H1 (cell line): ENCODE data around the gene RHBDF1.
A peak's percentile ranks its signal among the peaks of the same experiment; 100 is the strongest.

Experiments
- BCL11A ChIP-seq, 2 experiments: IDR thresholded peaks; one replicate each; pipeline ENCODE4 v1.6.1; 2011; ENCODE audit warnings: low read depth in 2 of 2, low read length in 2 of 2, mild to moderate bottlenecking in 2 of 2
- BRCA1 ChIP-seq: IDR thresholded peaks from 2 replicates; pipeline ENCODE4 v1.6.1; 2012; ENCODE audit warnings: low read depth, low read length, improper control_type of control experiment
- CTCF ChIP-seq, 3 experiments: IDR thresholded peaks; 1 replicate in 2 of 3; 2 replicates in 1 of 3; pipeline versions ENCODE4 v1.5.1 to v1.6.1; 2011; ENCODE audit warnings: low read length in 3 of 3, mild to moderate bottlenecking in 3 of 3, inconsistent platforms in 2 of 3, low read depth in 1 of 3, moderate library complexity in 1 of 3; ENCODE audit not compliant: insufficient read depth in 1 of 3; ENCODE audit errors: control extremely low read depth in 1 of 3
- EGR1 ChIP-seq: IDR thresholded peaks from 2 replicates; pipeline ENCODE4 v1.6.1; 2011; ENCODE audit warnings: low read depth, low read length, borderline replicate concordance
- JUND ChIP-seq: IDR thresholded peaks from 2 replicates; pipeline ENCODE4 v1.6.1; 2011; ENCODE audit warnings: mild to moderate bottlenecking, improper control_type of control experiment, low read length
- KDM5A ChIP-seq: fragments of 200-600 bp; IDR thresholded peaks from 2 replicates; pipeline ENCODE4 v1.7.1; 2012; ENCODE audit warnings: mild to moderate bottlenecking, low read length, inconsistent platforms, mixed read lengths
- POLR2AphosphoS5 ChIP-seq: IDR thresholded peaks from 2 replicates; pipeline ENCODE4 v1.6.1; 2011; ENCODE audit warnings: low read depth, low read length
- SIN3A ChIP-seq, 2 experiments: IDR thresholded peaks in 1 of 2; conservative IDR thresholded peaks in 1 of 2; 2 replicates each; pipeline ENCODE4 v1.6.1; 2011 to 2012; ENCODE audit warnings: low read length in 2 of 2, improper control_type of control experiment in 1 of 2, low read depth in 1 of 2, mild to moderate bottlenecking in 1 of 2
- SRF ChIP-seq: IDR thresholded peaks from 2 replicates; pipeline ENCODE4 v1.6.1; 2011; ENCODE audit warnings: mild to moderate bottlenecking, low read depth, low read length, moderate library complexity
- TEAD4 ChIP-seq: IDR thresholded peaks from 2 replicates; pipeline ENCODE4 v1.6.1; 2012; ENCODE audit warnings: low read depth, low read length, inconsistent platforms, mixed read lengths
- USF2 ChIP-seq: IDR thresholded peaks from 2 replicates; pipeline ENCODE4 v1.6.1; 2011; ENCODE audit warnings: low read length, improper control_type of control experiment
- ZNF274 ChIP-seq: IDR thresholded peaks from 2 replicates; pipeline ENCODE4 v1.7.0; 2012; ENCODE audit warnings: low read length, borderline replicate concordance; ENCODE audit errors: extremely low read depth
- TF ChIP-seq, protein P1 (sequence below): IDR thresholded peaks from 2 replicates; pipeline ENCODE4 v1.6.1; 2012; ENCODE audit warnings: inconsistent platforms

DNA sequence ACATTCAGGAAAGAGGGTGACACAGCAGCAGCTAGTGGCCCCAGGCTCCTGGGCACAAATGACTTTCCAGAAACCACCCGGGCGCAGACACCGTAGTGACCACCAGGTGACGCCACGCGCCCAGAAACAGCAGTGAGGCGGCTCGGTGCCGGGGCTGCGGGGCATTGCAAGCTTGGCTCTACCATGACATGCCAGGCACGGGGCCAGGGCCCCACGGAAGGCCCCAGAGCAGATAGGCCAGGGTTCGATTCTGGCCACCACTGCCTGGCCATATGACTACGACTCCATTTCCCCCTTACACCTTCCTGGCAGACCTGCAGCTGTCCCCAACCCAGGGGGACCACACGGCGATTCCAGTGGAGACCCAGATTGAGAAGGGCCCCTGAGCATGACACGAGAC lies 6.7 kb downstream of the RHBDF1 start:
- TF ChIP-seq CTCF (IDR thresholded peaks at IDR 0.05; ENCODE audit: control extremely low read depth in 1 of 3, insufficient read depth in 1 of 3, low read depth in 1 of 3, low read length in 3 of 3) (peak; percentile 98 to 100 (median 99)), ZNF274 (no peak), KDM5A (no peak), POLR2AphosphoS5 (no peak), SIN3A (conservative IDR thresholded peaks at IDR 0.05 in 1 of 2, IDR thresholded peaks at IDR 0.05 in 1 of 2; ENCODE audit: low read depth in 1 of 2, low read length in 2 of 2) (0 out of 4 replicates have a peak, but pooled peaks of 1 of the 2 experiments have one; percentile 35), EGR1 (no peak), SRF (no peak), JUND (no peak), TEAD4 (no peak), BCL11A (IDR thresholded peaks at IDR 0.05; ENCODE audit: low read depth in 2 of 2, low read length in 2 of 2) (no peak), BRCA1 (no peak), USF2 (no peak)
- TF ChIP-seq, protein P1, sequence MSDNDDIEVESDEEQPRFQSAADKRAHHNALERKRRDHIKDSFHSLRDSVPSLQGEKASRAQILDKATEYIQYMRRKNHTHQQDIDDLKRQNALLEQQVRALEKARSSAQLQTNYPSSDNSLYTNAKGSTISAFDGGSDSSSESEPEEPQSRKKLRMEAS: no peak
